H1 (cell line): ENCODE measurements around the gene EME2. TPM values are rescaled to one million over a fixed set of nuclear protein-coding genes. Genes with fewer than 3 reads are reported as not detected.

Experiments used
- CTCF ChIA-PET: fragments of 300-600 bp; sonication (Branson Sonifier 250); formaldehyde crosslinking; loops from one replicate; lab custom pipeline; 2021; ENCODE audit not compliant: partially characterized antibody; lab: Charles Lee
- POLR2A ChIA-PET: fragments of 300-600 bp; sonication (Branson Sonifier 250); formaldehyde crosslinking; loops from one replicate; lab custom pipeline; 2021; ENCODE audit warnings: inconsistent platforms; ENCODE audit not compliant: partially characterized antibody; lab: Charles Lee
- DNase-seq, 2 experiments: peaks; one replicate each; pipeline versions ENCODE4 v3.0.0 to v3.0.0-alpha.2; 2010 to 2022; ENCODE audit warnings: low spot score in 2 of 2, low read depth in 1 of 2, mixed read lengths in 1 of 2
- FAIRE-seq: peaks from 2 replicates; lab custom pipeline; 2011; peaks lifted over from hg19 to GRCh38; lab: Jason Lieb, UNC
- H2AFZ ChIP-seq: 2 replicates; pipeline ENCODE4 v1.8.1; 2012; ENCODE audit warnings: low read length, inconsistent platforms
- H2AK5ac ChIP-seq: 2 replicates; pipeline ENCODE4 v1.6.1; 2013; ENCODE audit warnings: low read depth, low read length
- H2BK120ac ChIP-seq: replicated peaks from 2 replicates; pipeline ENCODE3; 2013; ENCODE audit warnings: low read depth, low read length, inconsistent platforms
- H2BK12ac ChIP-seq: 2 replicates; pipeline ENCODE4 v1.6.1; 2013; ENCODE audit warnings: low read depth, low read length
- H2BK15ac ChIP-seq: 2 replicates; pipeline ENCODE4 v1.6.1; 2013; ENCODE audit warnings: low read length
- H2BK20ac ChIP-seq: 2 replicates; pipeline ENCODE4 v1.6.1; 2013; ENCODE audit warnings: low read length
- H2BK5ac ChIP-seq: 2 replicates; pipeline ENCODE4 v1.6.1; 2013; ENCODE audit warnings: low read depth, low read length
- H3K14ac ChIP-seq: 2 replicates; pipeline ENCODE4 v1.6.1; 2013; ENCODE audit warnings: inconsistent platforms; ENCODE audit not compliant: insufficient read length
- H3K18ac ChIP-seq: 2 replicates; pipeline ENCODE4 v1.6.1; 2013; ENCODE audit warnings: low read length; ENCODE audit errors: extremely low read depth
- H3K23ac ChIP-seq: 2 replicates; pipeline ENCODE4 v1.6.1; 2013; ENCODE audit warnings: inconsistent platforms; ENCODE audit not compliant: insufficient read length
- H3K23me2 ChIP-seq: 2 replicates; pipeline ENCODE4 v1.6.1; 2013; ENCODE audit warnings: low read depth, low read length
- H3K27ac ChIP-seq: 2 replicates; pipeline ENCODE4 v1.6.1; 2011; ENCODE audit warnings: low read depth, low read length, inconsistent platforms
- H3K27me3 ChIP-seq, 4 experiments: replicated peaks in 1 of 4; 1 replicate in 1 of 4; 2 replicates in 3 of 4; pipeline versions ENCODE4 v1.6.1 to v1.8.1; 2011 to 2013; ENCODE audit warnings: low read length in 3 of 4, mild to moderate bottlenecking in 3 of 4, inconsistent platforms in 2 of 4, mixed read lengths in 2 of 4, moderate library complexity in 1 of 4; ENCODE audit not compliant: control insufficient read depth in 3 of 4, insufficient read depth in 3 of 4; ENCODE audit errors: extremely low read depth in 1 of 4
- H3K36me3 ChIP-seq, 4 experiments: 2 replicates each; pipeline versions ENCODE4 v1.6.1 to v1.8.1; 2011 to 2013; ENCODE audit warnings: mild to moderate bottlenecking in 4 of 4, low read length in 3 of 4, moderate library complexity in 2 of 4, control low read depth in 1 of 4, inconsistent platforms in 1 of 4; ENCODE audit not compliant: insufficient read depth in 4 of 4, control insufficient read depth in 2 of 4
- H3K4ac ChIP-seq: replicated peaks from 2 replicates; pipeline ENCODE3; 2013; ENCODE audit warnings: low read length, low read depth, mixed read lengths, inconsistent platforms; ENCODE audit not compliant: insufficient read length
- H3K4me1 ChIP-seq, 4 experiments: replicated peaks in 1 of 4; 1 replicate in 1 of 4; 2 replicates in 3 of 4; pipeline versions ENCODE4 v1.6.1 to v1.8.1; 2011 to 2013; ENCODE audit warnings: low read length in 3 of 4, inconsistent platforms in 2 of 4, mixed read lengths in 1 of 4; ENCODE audit not compliant: insufficient read depth in 4 of 4, control insufficient read depth in 3 of 4
- H3K4me2 ChIP-seq, 2 experiments: 2 replicates each; pipeline versions ENCODE4 v1.6.1 to v1.8.1; 2011 to 2013; ENCODE audit warnings: low read depth in 2 of 2, low read length in 2 of 2, control low read depth in 1 of 2, inconsistent platforms in 1 of 2, mild to moderate bottlenecking in 1 of 2; ENCODE audit not compliant: insufficient read depth in 1 of 2
- H3K4me3 ChIP-seq, 4 experiments: fragments of 200-600, 300-600 bp in 1 of 4; sonication (generic), shearing (Covaris generic), sonication (Bioruptor Twin) in 1 of 4; 2 replicates each; pipeline versions ENCODE4 v1.5.1 to v1.8.1; 2011 to 2016; ENCODE audit warnings: low read length in 4 of 4, low read depth in 3 of 4, control low read depth in 2 of 4, inconsistent platforms in 2 of 4, mild to moderate bottlenecking in 2 of 4, mixed read lengths in 1 of 4, moderate library complexity in 1 of 4; ENCODE audit not compliant: insufficient read depth in 2 of 4; ENCODE audit errors: extremely low read depth in 1 of 4
- H3K56ac ChIP-seq: replicated peaks from 2 replicates; pipeline ENCODE3; 2013; ENCODE audit warnings: low read depth, mild to moderate bottlenecking, mixed read lengths, low read length, inconsistent platforms; ENCODE audit not compliant: insufficient read length
- H3K79me1 ChIP-seq: 2 replicates; pipeline ENCODE4 v1.6.1; 2013; ENCODE audit warnings: low read depth, low read length, control low read depth
- H3K79me2 ChIP-seq, 2 experiments: 2 replicates each; pipeline versions ENCODE4 v1.6.1 to v1.8.1; 2012 to 2013; ENCODE audit warnings: low read length in 2 of 2, mild to moderate bottlenecking in 2 of 2, inconsistent platforms in 1 of 2; ENCODE audit not compliant: insufficient read depth in 2 of 2, control insufficient read depth in 1 of 2
- H3K9ac ChIP-seq, 4 experiments: replicated peaks in 1 of 4; 1 replicate in 1 of 4; 2 replicates in 3 of 4; pipeline versions ENCODE4 v1.6.1 to v1.8.1; 2011 to 2013; ENCODE audit warnings: low read depth in 3 of 4, low read length in 3 of 4, control low read depth in 2 of 4, mild to moderate bottlenecking in 2 of 4, moderate library complexity in 2 of 4, inconsistent platforms in 1 of 4; ENCODE audit errors: extremely low read depth in 1 of 4
- H3K9me3 ChIP-seq, 2 experiments: 2 replicates each; pipeline versions ENCODE4 v1.6.1 to v1.8.1; 2012 to 2013; ENCODE audit warnings: mild to moderate bottlenecking in 2 of 2, moderate library complexity in 2 of 2, control low read depth in 1 of 2, inconsistent platforms in 1 of 2, low read depth in 1 of 2, low read length in 1 of 2, mixed read lengths in 1 of 2; ENCODE audit not compliant: insufficient read depth in 2 of 2
- H4K20me1 ChIP-seq, 2 experiments: replicated peaks in 1 of 2; 2 replicates each; pipeline versions ENCODE3 to v1.8.1; 2011 to 2013; ENCODE audit warnings: inconsistent platforms in 2 of 2, low read length in 2 of 2, mild to moderate bottlenecking in 1 of 2; ENCODE audit not compliant: insufficient read depth in 2 of 2, control insufficient read depth in 1 of 2
- H4K5ac ChIP-seq: 2 replicates; pipeline ENCODE4 v1.6.1; 2013; ENCODE audit warnings: low read length, low read depth, mixed read lengths, inconsistent platforms; ENCODE audit not compliant: insufficient read length
- H4K8ac ChIP-seq: 2 replicates; pipeline ENCODE4 v1.8.0; 2013; ENCODE audit warnings: mild to moderate bottlenecking, moderate library complexity, low read length, inconsistent platforms; ENCODE audit not compliant: insufficient read depth; ENCODE audit errors: extremely low read depth
- H4K91ac ChIP-seq: replicated peaks from 2 replicates; pipeline ENCODE3; 2013; ENCODE audit warnings: low read length, mixed read lengths, inconsistent platforms; ENCODE audit not compliant: insufficient read length
- WGBS, 2 experiments: shearing (Covaris generic) in 1 of 2; methylation state at CpG; one replicate each; pipeline versions ENCODE4 v1.1.6 to v1.1.7; 2013 to 2015; ENCODE audit warnings: low lambda C conversion rate in 2 of 2, mixed read lengths in 2 of 2, inconsistent platforms in 1 of 2, low coverage in 1 of 2, missing lambda C conversion rate in 1 of 2; ENCODE audit not compliant: insufficient replicate concordance in 2 of 2, insufficient coverage in 1 of 2, insufficient read length in 1 of 2; ENCODE audit errors: extremely low coverage in 1 of 2, missing lambda C conversion rate in 1 of 2; 5-methylcytosine and 5-hydroxymethylcytosine counted together
- polyA plus RNA-seq, 7 experiments: library from polyadenylated mRNA; depleted of rRNA in 3 of 7; stranded (reverse) in 5 of 7; unstranded in 2 of 7; fragments of >200 nt in 5 of 7; fragments of 200-250 nt in 2 of 7; gene quantifications; 1 replicate in 5 of 7; 2 replicates in 1 of 7; 4 replicates in 1 of 7; pipeline versions ENCODE4 v1.2.1 to v1.2.3, GENCODE V29; 2011 to 2013; ENCODE audit warnings: missing spikeins in 2 of 7, mixed read lengths in 2 of 7
- total RNA-seq: library from RNA; stranded (reverse); fragmentation: NEBNext Ultra II Directional; extraction: Animal tissue kit (Norgen Biotek cat#: 25700); gene quantifications from 2 replicates; pipeline ENCODE4 v1.2.1, GENCODE V29; 2021

Gene EME2
- total and polyA plus RNA-seq, 2 of the 8 experiments (the other 6 are each of a cell fraction or from before 2014, with no cell fraction given): 13.1 to 19.7 TPM

GRCh38 chr16:1793578-1794220 lies 21.1 kb downstream of the EME2 start, which contains the start of gene IGFALS:
IGFALS (minus strand) TSS chr16:1793705; CDS start chr16:1793652, 53 bp downstream.
- Histone ChIP-seq H3K79me2 (no peaks in the 10 kb centered on the region), H4K5ac (no peak within 1 kb of the TSS), H2AFZ (no peak within 1 kb of the TSS), H2BK12ac (no peak within 1 kb of the TSS), H2BK15ac (no peak within 1 kb of the TSS), H3K9me3 (peaks cover 8 to 12% of the 10 kb centered on the region in 2 experiments), H4K91ac (no peak within 1 kb of the TSS), H2BK5ac (no peak within 1 kb of the TSS), H2BK20ac (no peak within 1 kb of the TSS), H3K18ac (no peak within 1 kb of the TSS), H3K79me1 (no peaks in the 10 kb centered on the region; the same call in 1 of the 2 replicates), H3K23me2 (no peaks in the 10 kb centered on the region), H3K9ac (no peak within 1 kb of the TSS), H4K20me1 (peaks cover 0 to 2% of the 10 kb centered on the region in 2 experiments), H2AK5ac (no peak within 1 kb of the TSS), H3K4me3 (no peak within 1 kb of the TSS), H3K4ac (no peak within 1 kb of the TSS), H2BK120ac (no peak within 1 kb of the TSS), H4K8ac (peak within 1 kb of the TSS; percentile 68), H3K4me2 (no peak within 1 kb of the TSS), H3K27ac (no peak within 1 kb of the TSS), H3K4me1 (no peaks in the 10 kb centered on the region), H3K56ac (no peak within 1 kb of the TSS), H3K36me3 (peaks cover 0 to 22% (median 0%) of the 10 kb centered on the region in 4 experiments; a peak in 3 of 8 replicates), H3K23ac (no peak within 1 kb of the TSS), H3K27me3 (no peaks in the 10 kb centered on the region), H3K14ac (no peak within 1 kb of the TSS)
- FAIRE-seq: no peak
- no peak for DNase-seq
- 91% methylated on average over 14 of the region's 28 CpGs; no CpG with 5 or more reads in 1 of the 2 experiments for WGBS, 2 experiments
- ChIA-PET CTCF (interaction anchor here (0.6 to 2.2 kb wide), 8 partner anchors 11 to 48 kb away, joined by 3 to 6 read pairs (median 5); partner anchors contain the start of genes EME2, MRPS34, NUBP2 and SPSB3), POLR2A (interaction anchor here (3.3 to 4.2 kb wide), 3 partner anchors 11 to 22 kb away, joined by 19 to 26 read pairs (median 26); partner anchors contain the start of genes EME2, MRPS34, NME3 and NUBP2)
